ENCODE data around the gene RPGRIP1L.

The RPGRIP1L gene

DNA sequence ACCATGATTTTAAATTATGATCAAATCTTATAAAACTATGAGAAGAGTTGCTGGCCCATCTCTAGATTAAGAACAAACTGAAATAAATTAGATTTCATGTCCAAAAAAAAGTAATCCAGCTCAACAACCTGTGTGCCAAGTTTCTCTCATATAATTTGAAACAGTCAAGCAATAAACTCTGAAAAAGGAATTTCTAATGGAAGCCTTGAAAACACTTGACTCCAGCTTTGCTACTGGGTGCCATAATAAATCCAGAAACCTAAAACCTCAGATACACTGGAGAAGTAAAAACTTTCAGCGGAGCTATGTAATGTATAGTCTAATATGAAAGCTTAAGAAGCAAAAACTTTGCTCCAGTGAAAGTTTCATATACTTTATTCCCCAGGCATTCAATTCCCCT is 25.5 kb downstream of the RPGRIP1L start:
- Histone ChIP-seq H3K27ac (ENCODE audit: low read depth, low read length) (no peak overlapping the region), H3K36me3 (ENCODE audit: control insufficient read depth, insufficient read depth, low read length) (no peaks in the 10 kb centered on the region), H3K4me3 (ENCODE audit: low read length) (no peak overlapping the region), H3K27me3 (ENCODE audit: control insufficient read depth, insufficient read depth, low read length) (no peaks in the 10 kb centered on the region), H3K9ac (ENCODE audit: low read length) (no peak overlapping the region), H3K4me1 (ENCODE audit: control insufficient read depth, insufficient read depth, low read length) (no peaks in the 10 kb centered on the region)

DNA sequence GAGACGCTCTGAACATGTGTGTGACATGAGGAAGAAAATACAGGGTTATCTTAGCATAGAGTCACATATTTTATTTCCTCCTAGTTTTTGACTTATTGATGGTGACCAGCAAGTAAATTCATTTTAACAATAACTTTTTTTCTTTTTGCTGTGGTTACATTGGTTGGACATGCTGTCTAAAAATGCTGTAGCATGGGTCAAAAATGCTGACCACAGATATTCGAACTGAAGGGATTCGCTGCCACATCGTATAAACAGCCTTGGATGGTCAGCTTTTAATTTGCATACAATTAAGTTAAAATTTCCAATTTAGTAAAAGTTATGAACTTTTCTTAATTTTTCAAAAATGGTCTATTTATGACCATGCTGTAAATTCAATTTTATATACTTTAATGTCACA is 30.5 kb downstream of the RPGRIP1L start:
- H3K36me3 ChIP-seq (ENCODE audit: control insufficient read depth, insufficient read depth, low read length): no peaks in the 10 kb centered on the region
- H3K4me1 ChIP-seq (ENCODE audit: control insufficient read depth, insufficient read depth, low read length): no peaks in the 10 kb centered on the region
- no peak overlapping the region for H3K4me3 ChIP-seq (ENCODE audit: low read length)
- no peaks in the 10 kb centered on the region for H3K27me3 ChIP-seq (ENCODE audit: control insufficient read depth, insufficient read depth, low read length)
- no peak overlapping the region for H3K9ac ChIP-seq (ENCODE audit: low read length)
- no peak overlapping the region for H3K27ac ChIP-seq (ENCODE audit: low read depth, low read length)

DNA sequence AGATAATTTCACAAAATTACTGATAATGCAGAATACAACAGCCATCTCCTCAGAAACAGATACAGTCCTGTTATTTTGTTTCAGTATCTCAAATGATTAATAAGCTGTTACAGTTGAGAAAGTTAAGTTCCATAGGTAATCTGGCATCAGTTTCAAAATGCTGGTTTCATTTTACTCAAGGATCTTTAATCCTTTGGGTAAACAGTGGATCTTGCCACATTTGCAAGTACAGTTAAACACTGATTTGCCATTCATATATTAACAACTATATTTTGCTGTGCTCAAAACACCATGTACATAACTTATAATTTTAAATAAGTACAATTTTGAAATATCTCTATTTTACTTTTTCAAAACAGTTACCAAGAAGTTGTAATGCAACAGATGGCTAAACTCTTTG is 31.2 kb downstream of the RPGRIP1L start:
- no peak overlapping the region for H3K4me3 ChIP-seq (ENCODE audit: low read length)
- no peak overlapping the region for H3K27ac ChIP-seq (ENCODE audit: low read depth, low read length)
- no peaks in the 10 kb centered on the region for H3K36me3 ChIP-seq (ENCODE audit: control insufficient read depth, insufficient read depth, low read length)
- no peaks in the 10 kb centered on the region for H3K4me1 ChIP-seq (ENCODE audit: control insufficient read depth, insufficient read depth, low read length)
- no peaks in the 10 kb centered on the region for H3K27me3 ChIP-seq (ENCODE audit: control insufficient read depth, insufficient read depth, low read length)
- H3K9ac ChIP-seq (ENCODE audit: low read length): no peak overlapping the region

- no peaks in the 10 kb centered on the region for H3K27me3 ChIP-seq (ENCODE audit: control insufficient read depth, insufficient read depth, low read length)
- no peak overlapping the region for H3K4me3 ChIP-seq (ENCODE audit: low read length)
- no peaks in the 10 kb centered on the region for H3K4me1 ChIP-seq (ENCODE audit: control insufficient read depth, insufficient read depth, low read length)
- no peaks in the 10 kb centered on the region for H3K36me3 ChIP-seq (ENCODE audit: control insufficient read depth, insufficient read depth, low read length)
- H3K27ac ChIP-seq (ENCODE audit: low read depth, low read length): no peak overlapping the region
- no peak overlapping the region for H3K9ac ChIP-seq (ENCODE audit: low read length)
Measured at GRCh38 chr16:53668869-53669268, 34.8 kb downstream of the RPGRIP1L start.

DNA sequence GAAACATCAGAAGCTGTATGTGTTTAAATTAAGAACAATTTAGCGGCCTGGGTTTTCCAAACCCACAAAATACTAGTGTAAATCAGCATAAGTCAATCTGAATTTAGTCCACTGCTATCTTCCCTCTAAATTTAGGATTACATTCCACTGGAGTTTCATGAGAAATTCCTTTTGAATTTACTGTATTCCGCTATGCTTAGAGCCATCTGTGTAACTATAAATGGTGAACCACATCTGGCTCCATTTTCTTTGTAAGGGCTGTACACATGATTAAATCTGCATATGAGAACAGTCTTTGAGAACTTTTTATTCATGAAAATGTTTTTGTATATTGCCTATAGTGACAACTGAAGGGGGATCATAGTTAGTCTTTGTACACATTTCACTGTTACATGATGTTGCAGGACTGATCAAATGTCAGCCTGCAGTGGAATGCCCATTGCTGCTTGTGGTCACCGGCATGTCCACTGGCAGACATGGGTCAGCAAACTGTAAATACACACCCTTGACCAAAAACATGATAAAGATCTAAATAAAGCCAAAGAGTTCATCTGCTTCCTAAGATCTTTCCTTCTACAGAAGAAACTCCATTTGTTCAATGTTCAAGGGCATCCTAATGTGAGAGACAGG is 36.8 kb downstream of the RPGRIP1L start:
- Histone ChIP-seq H3K36me3 (ENCODE audit: control insufficient read depth, insufficient read depth, low read length) (no peaks in the 10 kb centered on the region), H3K27me3 (ENCODE audit: control insufficient read depth, insufficient read depth, low read length) (no peaks in the 10 kb centered on the region), H3K9ac (ENCODE audit: low read length) (no peak overlapping the region), H3K27ac (ENCODE audit: low read depth, low read length) (no peak overlapping the region), H3K4me3 (ENCODE audit: low read length) (no peak overlapping the region), H3K4me1 (ENCODE audit: control insufficient read depth, insufficient read depth, low read length) (no peaks in the 10 kb centered on the region)

DNA sequence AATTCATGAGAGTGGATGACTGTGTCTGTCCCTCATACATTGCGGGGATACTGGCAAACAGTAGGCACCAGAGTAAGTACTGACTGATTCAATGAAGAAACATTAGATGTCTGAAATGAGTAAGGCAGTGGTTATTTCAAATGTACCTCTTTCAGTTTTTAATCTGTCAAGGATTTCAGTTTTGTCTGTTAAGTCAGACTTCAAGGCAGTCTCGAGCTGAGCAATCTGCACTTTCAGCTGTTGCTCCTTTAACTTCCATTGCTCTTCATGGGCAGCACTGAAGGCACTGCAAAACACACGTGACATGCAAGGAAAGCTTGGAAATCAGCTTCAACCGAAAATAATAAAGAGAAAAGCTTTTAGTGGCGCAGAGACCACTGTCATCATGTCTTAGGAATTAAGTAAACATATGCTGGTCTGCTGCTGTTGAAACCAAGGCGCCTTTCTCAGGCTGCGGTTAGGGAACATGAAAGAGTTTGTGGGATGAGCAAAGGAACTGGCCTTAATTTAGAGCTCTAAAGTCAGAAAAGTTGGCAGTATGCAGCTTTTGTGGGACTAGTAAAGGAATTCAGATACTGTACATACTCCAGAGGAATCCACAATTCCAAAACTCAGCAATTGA is 38.8 kb downstream of the RPGRIP1L start:
- Histone ChIP-seq H3K27ac (ENCODE audit: low read depth, low read length) (no peak overlapping the region), H3K27me3 (ENCODE audit: control insufficient read depth, insufficient read depth, low read length) (no peaks in the 10 kb centered on the region), H3K4me1 (ENCODE audit: control insufficient read depth, insufficient read depth, low read length) (no peaks in the 10 kb centered on the region), H3K9ac (ENCODE audit: low read length) (no peak overlapping the region), H3K36me3 (ENCODE audit: control insufficient read depth, insufficient read depth, low read length) (no peaks in the 10 kb centered on the region), H3K4me3 (ENCODE audit: low read length) (no peak overlapping the region)

DNA sequence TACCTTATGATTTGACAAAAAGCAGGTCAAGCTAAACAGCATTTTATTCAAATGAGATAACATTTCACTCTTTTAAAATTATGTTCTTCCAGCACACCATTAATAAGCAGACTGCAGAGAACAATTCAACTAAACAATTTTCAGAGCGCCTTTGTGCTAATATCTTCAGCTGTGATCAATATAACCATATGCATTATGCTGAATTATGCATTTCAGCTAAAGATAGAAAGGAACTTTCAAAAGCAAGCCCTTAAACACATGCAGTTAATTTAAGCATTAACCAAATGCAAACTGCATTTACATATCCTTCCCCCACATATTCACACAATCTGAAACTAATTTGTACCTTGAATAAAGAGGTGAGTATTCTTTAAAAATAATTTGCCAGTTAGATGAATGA is 41.6 kb downstream of the RPGRIP1L start:
- no peak overlapping the region for H3K27ac ChIP-seq (ENCODE audit: low read depth, low read length)
- no peaks in the 10 kb centered on the region for H3K36me3 ChIP-seq (ENCODE audit: control insufficient read depth, insufficient read depth, low read length)
- no peaks in the 10 kb centered on the region for H3K27me3 ChIP-seq (ENCODE audit: control insufficient read depth, insufficient read depth, low read length)
- H3K4me3 ChIP-seq (ENCODE audit: low read length): no peak overlapping the region
- no peak overlapping the region for H3K9ac ChIP-seq (ENCODE audit: low read length)
- H3K4me1 ChIP-seq (ENCODE audit: control insufficient read depth, insufficient read depth, low read length): no peaks in the 10 kb centered on the region

DNA sequence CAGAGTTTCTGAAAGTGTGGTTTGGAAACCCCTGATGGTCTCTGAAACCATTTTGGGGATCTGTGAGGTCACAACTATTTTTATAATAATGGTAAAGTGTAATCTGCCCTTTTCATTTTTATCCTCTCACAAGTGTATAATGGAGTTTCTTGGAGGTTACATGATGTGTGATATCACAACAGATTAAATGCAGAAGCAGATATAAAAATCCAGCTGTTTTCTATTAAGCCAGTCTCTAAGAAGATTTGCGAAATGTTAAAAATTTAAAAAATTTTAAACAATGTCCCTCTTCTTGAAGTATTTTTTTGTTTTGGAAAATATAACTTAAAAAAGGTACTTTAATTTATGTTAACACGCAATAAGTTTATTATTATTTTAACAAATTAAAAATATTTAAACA is 48.7 kb downstream of the RPGRIP1L start:
- H3K9ac ChIP-seq (ENCODE audit: low read length): no peak overlapping the region
- H3K27ac ChIP-seq (ENCODE audit: low read depth, low read length): no peak overlapping the region
- H3K36me3 ChIP-seq (ENCODE audit: control insufficient read depth, insufficient read depth, low read length): peaks cover 2% of the 10 kb centered on the region
- H3K4me3 ChIP-seq (ENCODE audit: low read length): no peak overlapping the region
- no peaks in the 10 kb centered on the region for H3K4me1 ChIP-seq (ENCODE audit: control insufficient read depth, insufficient read depth, low read length)
- H3K27me3 ChIP-seq (ENCODE audit: control insufficient read depth, insufficient read depth, low read length): no peaks in the 10 kb centered on the region

GRCh38 chr16:53651357-53651756 is 52.3 kb downstream of the RPGRIP1L start:
- Histone ChIP-seq H3K27ac (ENCODE audit: low read depth, low read length) (no peak overlapping the region), H3K27me3 (ENCODE audit: control insufficient read depth, insufficient read depth, low read length) (no peaks in the 10 kb centered on the region), H3K9ac (ENCODE audit: low read length) (no peak overlapping the region), H3K36me3 (ENCODE audit: control insufficient read depth, insufficient read depth, low read length) (peaks cover 2% of the 10 kb centered on the region), H3K4me3 (ENCODE audit: low read length) (no peak overlapping the region), H3K4me1 (ENCODE audit: control insufficient read depth, insufficient read depth, low read length) (no peaks in the 10 kb centered on the region)

DNA sequence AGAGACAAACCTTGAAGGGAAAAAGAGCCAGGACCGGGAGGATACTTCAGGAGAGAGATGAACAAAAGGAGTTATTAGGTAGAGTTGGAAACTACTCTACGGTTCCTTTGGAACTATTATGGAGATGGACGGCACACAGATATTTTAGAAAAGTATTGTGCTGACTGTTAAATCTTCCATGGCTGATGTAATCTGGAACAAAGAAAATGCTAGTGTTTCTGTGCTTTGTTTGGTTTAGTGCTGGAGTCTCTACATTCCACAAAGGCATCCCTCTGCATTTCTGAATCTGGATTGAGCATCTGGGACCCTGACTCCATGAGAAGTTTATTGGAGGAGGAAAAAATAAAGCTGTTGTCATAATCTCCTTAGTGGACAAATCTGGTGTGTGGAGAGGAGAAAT is 57.2 kb downstream of the RPGRIP1L start:
- Histone ChIP-seq H3K36me3 (ENCODE audit: control insufficient read depth, insufficient read depth, low read length) (no peaks in the 10 kb centered on the region), H3K9ac (ENCODE audit: low read length) (no peak overlapping the region), H3K4me3 (ENCODE audit: low read length) (no peak overlapping the region), H3K4me1 (ENCODE audit: control insufficient read depth, insufficient read depth, low read length) (no peaks in the 10 kb centered on the region), H3K27ac (ENCODE audit: low read depth, low read length) (no peak overlapping the region), H3K27me3 (ENCODE audit: control insufficient read depth, insufficient read depth, low read length) (no peaks in the 10 kb centered on the region)

- H3K9ac ChIP-seq (ENCODE audit: low read length): no peak overlapping the region
- no peak overlapping the region for H3K27ac ChIP-seq (ENCODE audit: low read depth, low read length)
- no peaks in the 10 kb centered on the region for H3K36me3 ChIP-seq (ENCODE audit: control insufficient read depth, insufficient read depth, low read length)
- H3K4me3 ChIP-seq (ENCODE audit: low read length): no peak overlapping the region
- H3K27me3 ChIP-seq (ENCODE audit: control insufficient read depth, insufficient read depth, low read length): no peaks in the 10 kb centered on the region
- H3K4me1 ChIP-seq (ENCODE audit: control insufficient read depth, insufficient read depth, low read length): no peaks in the 10 kb centered on the region
Measured at GRCh38 chr16:53643474-53643873, 60.2 kb downstream of the RPGRIP1L start.

GRCh38 chr16:53642094-53642493 is 61.6 kb downstream of the RPGRIP1L start:
- H3K4me3 ChIP-seq (ENCODE audit: low read length): no peak overlapping the region
- peaks cover 3% of the 10 kb centered on the region for H3K36me3 ChIP-seq (ENCODE audit: control insufficient read depth, insufficient read depth, low read length)
- H3K27ac ChIP-seq (ENCODE audit: low read depth, low read length): no peak overlapping the region
- no peaks in the 10 kb centered on the region for H3K27me3 ChIP-seq (ENCODE audit: control insufficient read depth, insufficient read depth, low read length)
- H3K9ac ChIP-seq (ENCODE audit: low read length): no peak overlapping the region
- no peaks in the 10 kb centered on the region for H3K4me1 ChIP-seq (ENCODE audit: control insufficient read depth, insufficient read depth, low read length)

DNA sequence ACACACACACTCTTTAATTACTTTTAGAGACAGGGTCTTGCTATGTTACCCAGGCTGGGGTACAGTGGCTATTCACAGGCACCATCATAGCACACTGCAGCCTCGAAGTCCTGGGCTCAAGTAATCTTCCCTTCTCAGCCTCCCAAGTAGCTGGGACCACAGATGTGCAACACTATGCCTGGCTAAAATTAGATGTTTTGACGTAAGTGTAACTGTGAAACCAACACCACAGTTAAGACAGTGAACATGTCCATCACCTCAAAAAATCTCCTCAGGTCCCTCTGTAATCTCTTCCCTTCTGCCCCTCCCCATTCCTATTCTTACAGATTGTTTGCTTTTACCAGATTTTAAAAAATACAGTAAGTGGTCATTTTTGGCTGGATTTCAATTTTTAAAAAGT is 66.7 kb downstream of the RPGRIP1L start:
- Histone ChIP-seq H3K27me3 (ENCODE audit: control insufficient read depth, insufficient read depth, low read length) (no peaks in the 10 kb centered on the region), H3K9ac (ENCODE audit: low read length) (no peak overlapping the region), H3K27ac (ENCODE audit: low read depth, low read length) (no peak overlapping the region), H3K4me3 (ENCODE audit: low read length) (no peak overlapping the region), H3K4me1 (ENCODE audit: control insufficient read depth, insufficient read depth, low read length) (no peaks in the 10 kb centered on the region), H3K36me3 (ENCODE audit: control insufficient read depth, insufficient read depth, low read length) (peaks cover 3% of the 10 kb centered on the region)
